Muscle layer of duodenum (tissue), 2 donors: ENCODE measurements around the gene RCAN1.
A peak's percentile ranks its signal among the peaks of the same experiment; 100 is the strongest.

Experiments
- H3K27ac ChIP-seq: one replicate; pipeline ENCODE4 v1.7.0; 2013; ENCODE audit warnings: mild to moderate bottlenecking, low read length
- H3K27me3 ChIP-seq: one replicate; pipeline ENCODE4 v1.7.0; 2013; ENCODE audit warnings: low read depth, mild to moderate bottlenecking, control low read depth, low read length
- H3K36me3 ChIP-seq, 2 donors: one replicate each; pipeline ENCODE4 v1.7.0; 2013; ENCODE audit warnings: low read length in 2 of 2, control low read depth in 1 of 2, mild to moderate bottlenecking in 1 of 2; ENCODE audit not compliant: insufficient read depth in 2 of 2, control insufficient read depth in 1 of 2
- H3K4me1 ChIP-seq, 2 donors: one replicate each; pipeline ENCODE4 v1.7.0; 2013; ENCODE audit warnings: low read length in 2 of 2, mild to moderate bottlenecking in 2 of 2, control low read depth in 1 of 2, moderate library complexity in 1 of 2; ENCODE audit not compliant: insufficient read depth in 2 of 2, control insufficient read depth in 1 of 2
- H3K4me3 ChIP-seq, 2 donors: one replicate each; pipeline ENCODE4 v1.7.0; 2013; ENCODE audit warnings: low read length in 2 of 2, low read depth in 1 of 2, mild to moderate bottlenecking in 1 of 2
- H3K9me3 ChIP-seq, 2 donors: one replicate each; pipeline ENCODE4 v1.7.0; 2013; ENCODE audit warnings: low read length in 2 of 2, control low read depth in 1 of 2, mild to moderate bottlenecking in 1 of 2; ENCODE audit not compliant: control insufficient read depth in 1 of 2
- donor health status: healthy.

Gene RCAN1

DNA sequence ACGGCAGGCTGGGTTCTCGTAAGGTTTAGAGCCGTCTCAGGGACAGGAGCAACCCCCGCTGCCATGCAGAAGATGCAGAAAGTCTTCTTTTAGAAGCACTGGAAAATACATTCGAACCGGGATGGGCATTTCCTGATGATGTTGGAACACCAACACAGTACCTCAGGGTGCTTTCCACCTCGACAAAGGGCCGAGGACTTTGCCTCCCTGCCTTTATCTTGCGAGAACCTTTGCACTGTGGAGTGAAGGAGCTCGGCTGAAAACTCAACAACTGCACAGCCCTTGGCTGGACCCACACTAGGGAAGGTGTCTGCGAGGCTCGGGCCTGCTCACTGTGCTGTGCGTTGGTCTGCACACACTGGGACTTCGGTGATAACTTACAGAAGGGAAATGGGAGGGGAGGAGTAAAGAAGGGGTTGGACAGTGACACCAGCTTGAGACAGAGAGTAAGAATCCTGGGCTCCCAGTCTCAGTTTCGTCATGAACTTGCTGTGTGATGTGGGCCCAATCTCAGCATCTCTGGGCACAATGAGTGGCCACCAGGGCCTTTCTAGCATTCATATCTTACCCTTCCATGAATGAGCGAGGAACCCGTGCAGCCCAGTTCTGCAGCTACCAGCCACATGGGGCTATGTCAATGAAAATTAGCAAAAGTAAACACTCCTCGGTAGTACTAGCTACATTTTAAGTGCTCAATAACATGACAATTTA is 18.2 kb downstream of the RCAN1 start:
- H3K27ac ChIP-seq, result no peak overlapping the region
- H3K27me3 ChIP-seq, result no peaks in the 10 kb centered on the region
- H3K4me1 ChIP-seq, result peaks cover 18 to 43% of the 10 kb centered on the region in 2 donors
- no peaks in the 10 kb centered on the region for H3K36me3 ChIP-seq
- no peak overlapping the region for H3K4me3 ChIP-seq
- no peaks in the 10 kb centered on the region for H3K9me3 ChIP-seq

DNA sequence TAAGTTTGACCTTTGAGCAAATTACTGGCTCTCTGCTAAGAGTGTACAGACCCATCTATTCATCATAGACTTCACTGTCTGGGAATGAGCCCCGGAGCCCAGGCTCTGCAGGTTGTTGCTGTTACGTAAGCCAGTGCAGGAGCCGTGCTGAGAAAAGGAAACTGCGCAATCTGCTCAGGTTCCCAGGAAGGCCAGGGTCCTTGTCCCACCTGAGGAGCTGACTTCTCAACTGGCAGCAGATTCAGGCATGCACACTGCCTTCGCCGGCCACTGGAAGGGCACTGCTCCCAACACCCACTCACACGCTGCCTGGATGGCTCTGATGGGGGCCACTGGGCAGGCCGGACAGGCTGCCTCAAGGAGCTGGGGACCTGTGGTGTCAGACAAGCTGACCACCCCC is 19.5 kb downstream of the RCAN1 start:
- H3K9me3 ChIP-seq, result no peaks in the 10 kb centered on the region
- H3K4me1 ChIP-seq, result peaks cover 18 to 46% of the 10 kb centered on the region in 2 donors
- H3K27me3 ChIP-seq, result no peaks in the 10 kb centered on the region
- no peaks in the 10 kb centered on the region for H3K36me3 ChIP-seq
- no peak overlapping the region for H3K27ac ChIP-seq
- H3K4me3 ChIP-seq, result no peak overlapping the region

DNA sequence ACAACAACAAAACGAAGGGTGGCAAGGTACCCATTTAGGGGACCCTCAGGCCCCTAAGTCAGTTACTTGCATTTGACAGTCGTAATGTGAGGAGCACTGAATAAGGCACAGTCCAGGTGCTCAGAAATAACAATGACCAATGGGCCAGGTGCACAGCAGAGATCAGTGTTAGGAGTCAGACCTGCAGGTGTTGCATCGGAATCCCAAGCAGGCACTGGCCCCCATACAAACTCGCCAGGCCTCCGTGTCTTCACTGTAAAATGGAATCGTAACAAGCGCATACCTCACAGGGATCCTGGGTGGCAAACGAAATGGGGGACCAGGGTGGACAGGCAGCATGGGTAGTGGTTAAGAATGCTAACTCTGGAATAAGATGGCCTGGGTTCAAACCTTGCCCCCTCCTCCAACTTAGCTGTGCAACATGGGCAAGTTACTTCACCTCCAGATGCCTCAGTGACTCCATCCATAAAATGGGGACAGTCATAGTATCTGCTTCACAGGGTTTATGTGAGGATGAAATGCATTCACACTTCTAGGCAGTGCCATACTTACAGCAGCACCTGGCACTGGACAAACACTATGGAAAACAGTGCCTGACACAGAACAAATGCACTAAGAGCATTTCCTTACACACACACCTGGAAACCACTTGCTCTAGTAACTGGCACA is 20.2 kb downstream of the RCAN1 start:
- no peaks in the 10 kb centered on the region for H3K9me3 ChIP-seq
- H3K4me1 ChIP-seq, result peaks cover 18 to 46% of the 10 kb centered on the region in 2 donors
- H3K36me3 ChIP-seq, result no peaks in the 10 kb centered on the region
- H3K4me3 ChIP-seq, result no peak overlapping the region
- H3K27me3 ChIP-seq, result no peaks in the 10 kb centered on the region
- peak overlapping the region; percentile 33 for H3K27ac ChIP-seq

DNA sequence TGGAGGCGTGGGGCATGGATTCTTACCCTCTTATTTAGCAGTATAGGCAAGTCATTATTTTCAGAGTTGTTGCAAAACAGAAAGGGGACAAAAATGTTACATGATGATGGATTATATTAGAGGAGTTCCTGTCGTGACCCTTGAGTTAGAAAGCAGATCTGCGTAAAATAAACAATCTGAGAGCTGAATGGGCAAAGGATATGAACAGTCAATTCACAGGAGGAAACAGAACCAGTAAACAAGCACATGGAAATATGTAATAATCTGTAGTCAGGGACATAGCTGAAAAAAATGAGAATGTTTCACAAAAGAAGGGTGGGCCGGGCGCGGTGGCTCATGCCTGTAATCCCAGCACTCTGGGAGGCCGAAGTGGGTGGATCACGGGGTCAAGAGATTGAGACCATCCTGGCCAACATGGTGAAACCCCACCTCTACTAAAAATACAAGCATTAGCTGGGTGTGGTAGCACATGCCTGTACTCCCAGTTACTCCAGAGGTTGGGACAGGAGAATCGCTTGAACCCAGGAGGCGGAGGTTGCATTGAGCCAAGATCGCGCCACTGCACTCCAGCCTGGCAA is 20.9 kb downstream of the RCAN1 start:
- no peaks in the 10 kb centered on the region for H3K36me3 ChIP-seq
- H3K27me3 ChIP-seq, result no peaks in the 10 kb centered on the region
- H3K9me3 ChIP-seq, result no peaks in the 10 kb centered on the region
- H3K4me3 ChIP-seq, result no peak overlapping the region
- peak overlapping the region; percentile 33 for H3K27ac ChIP-seq
- H3K4me1 ChIP-seq, result peaks cover 18 to 46% of the 10 kb centered on the region in 2 donors

DNA sequence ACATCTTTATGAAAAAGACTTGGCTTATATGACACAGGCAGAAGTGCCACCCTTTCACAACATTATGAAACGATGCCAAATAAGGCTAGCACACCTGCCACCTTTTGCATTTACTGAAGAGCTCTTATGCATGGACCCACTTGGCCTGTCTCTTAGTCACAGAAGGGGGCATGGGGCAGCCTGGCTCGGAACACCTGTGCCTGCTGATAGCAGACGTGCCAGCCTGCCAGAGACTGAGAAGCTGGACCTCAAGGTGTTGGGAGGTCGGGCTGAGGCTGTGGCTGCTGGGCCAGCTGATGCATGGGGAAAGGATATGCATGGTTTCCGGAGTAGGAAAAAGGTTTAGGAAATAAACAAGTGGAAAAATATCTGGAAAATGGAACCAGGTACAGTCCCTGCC is 21.5 kb downstream of the RCAN1 start:
- Histone ChIP-seq H3K9me3 (no peaks in the 10 kb centered on the region), H3K27ac (peak overlapping the region; percentile 60), H3K4me1 (peaks cover 18 to 46% of the 10 kb centered on the region in 2 donors)

DNA sequence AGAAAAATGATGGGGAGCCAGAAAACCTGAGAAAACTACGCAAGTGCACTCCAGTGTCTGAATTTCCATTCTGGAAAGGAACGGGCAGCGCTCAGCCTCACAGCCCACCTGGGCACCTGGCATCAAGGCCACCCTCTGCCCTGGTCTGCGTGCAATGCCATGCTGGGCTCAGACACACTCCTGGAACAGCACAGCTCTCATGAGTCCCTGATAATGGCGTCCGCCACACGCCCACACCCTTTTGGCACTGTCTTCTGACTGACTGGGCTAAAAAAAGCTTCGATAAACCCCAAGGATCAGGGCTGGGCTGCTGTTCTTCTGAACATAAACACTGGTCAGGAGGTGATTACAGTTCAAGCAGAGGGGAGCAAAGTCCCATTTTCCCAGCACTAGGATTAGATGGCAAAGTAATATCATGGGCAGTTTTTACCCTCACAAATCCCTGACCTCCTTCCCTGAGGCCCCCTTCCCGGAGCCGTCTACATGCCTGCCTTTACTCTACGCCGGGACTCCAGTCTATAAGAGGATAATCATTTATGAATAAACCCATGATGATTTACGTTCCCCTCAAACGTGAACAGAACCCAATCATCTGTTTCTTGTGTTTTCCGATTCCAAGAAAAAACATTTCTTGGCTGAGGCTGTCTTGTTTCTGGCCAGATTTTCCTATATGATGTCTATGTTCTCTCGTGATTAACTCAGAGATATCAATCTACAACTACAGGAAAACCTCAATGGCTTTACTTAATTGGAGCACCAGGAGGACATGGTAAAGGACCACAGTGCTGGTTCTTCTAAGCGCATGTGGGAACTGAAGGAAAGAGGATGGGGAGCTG is 22.6 kb downstream of the RCAN1 start:
- Histone ChIP-seq H3K27ac (peak overlapping the region; percentile 60), H3K27me3 (no peaks in the 10 kb centered on the region), H3K9me3 (no peaks in the 10 kb centered on the region), H3K4me1 (peaks cover 18 to 46% of the 10 kb centered on the region in 2 donors), H3K4me3 (peak overlapping the region; percentile 15 to 35), H3K36me3 (no peaks in the 10 kb centered on the region)

More for the DNA sequence above, 21.5 kb downstream of the RCAN1 start:
- no peaks in the 10 kb centered on the region for H3K27me3 ChIP-seq
- H3K4me3 ChIP-seq, result no peak overlapping the region
- H3K36me3 ChIP-seq, result no peaks in the 10 kb centered on the region

DNA sequence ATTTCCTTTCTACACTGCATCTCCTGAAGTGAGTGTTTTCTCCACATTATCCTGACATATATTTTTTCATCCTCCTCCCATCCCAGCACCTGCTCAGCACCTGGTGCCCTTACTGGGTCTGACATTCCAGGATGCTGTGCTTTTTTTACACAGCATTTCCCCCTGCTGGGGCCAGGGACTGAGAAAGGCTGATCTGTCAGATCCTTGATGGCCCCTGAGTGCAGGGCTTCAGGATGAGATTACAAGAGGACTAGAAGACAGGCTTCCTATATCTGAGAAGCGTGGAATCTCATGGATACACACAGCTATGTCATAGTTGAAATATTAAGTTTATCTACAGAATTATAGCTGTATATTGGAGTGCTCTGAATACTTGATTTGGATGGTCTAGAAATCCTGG is 24.4 kb downstream of the RCAN1 start:
- Histone ChIP-seq H3K36me3 (no peaks in the 10 kb centered on the region), H3K4me3 (no peak overlapping the region), H3K4me1 (peaks cover 18 to 41% of the 10 kb centered on the region in 2 donors), H3K27ac (no peak overlapping the region), H3K9me3 (no peaks in the 10 kb centered on the region), H3K27me3 (no peaks in the 10 kb centered on the region)

DNA sequence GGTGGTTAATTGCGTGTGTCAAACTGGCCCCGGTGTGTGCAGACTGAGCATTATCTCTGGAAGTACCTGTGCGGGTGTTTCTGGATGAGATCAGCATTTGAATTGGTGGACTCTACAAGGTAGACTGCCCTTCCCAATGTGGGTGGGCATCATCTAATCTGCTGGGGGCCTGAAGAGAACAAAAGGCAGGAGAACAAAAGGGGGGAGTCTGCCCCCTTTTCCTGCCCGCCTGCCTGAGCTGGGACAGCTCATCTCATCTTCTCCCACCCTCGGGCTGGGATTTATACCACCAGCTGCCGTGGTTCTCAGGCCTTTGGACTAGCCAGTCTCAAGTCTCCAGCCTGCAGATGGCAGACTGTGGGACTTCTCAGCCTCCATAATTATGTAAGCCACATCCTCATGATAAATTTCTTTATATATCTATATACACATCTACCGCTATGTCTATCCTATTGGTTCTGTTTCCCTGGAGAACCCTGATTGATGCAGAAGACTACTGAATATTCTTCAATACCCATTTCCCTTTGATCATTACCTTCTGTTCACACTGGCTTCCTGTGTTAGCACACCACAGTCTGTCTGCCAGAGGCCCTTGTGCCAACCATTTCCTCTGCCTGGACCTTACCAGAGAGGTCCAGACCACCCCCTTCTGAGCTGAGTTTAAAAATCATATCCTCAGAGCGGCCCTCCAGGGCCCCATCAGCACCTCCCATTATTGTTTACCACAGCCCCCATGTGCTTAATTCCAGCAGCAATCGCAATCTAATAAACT is 25.2 kb downstream of the RCAN1 start:
- Histone ChIP-seq H3K27me3 (no peaks in the 10 kb centered on the region), H3K27ac (no peak overlapping the region), H3K4me1 (peaks cover 13 to 33% of the 10 kb centered on the region in 2 donors), H3K4me3 (no peak overlapping the region), H3K9me3 (no peaks in the 10 kb centered on the region), H3K36me3 (no peaks in the 10 kb centered on the region)

DNA sequence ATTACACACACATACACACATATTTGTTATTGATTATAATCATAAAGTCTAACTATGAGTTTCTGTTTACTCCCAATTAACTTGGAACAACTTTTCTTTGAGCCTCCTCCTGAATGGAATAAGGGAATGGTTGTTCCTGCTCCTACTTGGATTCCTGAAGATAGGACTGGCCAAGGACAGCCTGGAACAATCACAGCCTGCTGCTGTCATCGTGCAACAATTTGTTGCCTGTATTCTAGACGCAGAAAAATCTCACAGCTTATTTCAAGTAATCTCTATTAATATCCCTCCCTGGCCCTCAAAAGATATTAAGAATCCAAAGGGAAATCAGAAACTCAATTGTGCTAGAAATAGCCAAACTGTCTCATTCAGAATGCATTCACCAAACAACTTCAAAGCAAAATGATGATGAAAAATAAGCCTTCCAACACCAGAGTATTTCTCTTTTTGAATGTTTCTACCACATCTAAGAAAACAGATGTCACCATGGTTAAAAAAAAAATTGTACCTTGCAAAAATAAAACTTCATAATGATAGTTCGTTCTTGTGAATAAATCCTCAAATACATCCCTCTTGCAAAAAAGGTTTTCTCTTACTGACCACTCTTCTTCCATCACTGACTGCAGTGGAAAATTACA is 30.9 kb downstream of the RCAN1 start:
- H3K27ac ChIP-seq, result peak overlapping the region; percentile 25
- no peaks in the 10 kb centered on the region for H3K9me3 ChIP-seq
- no peak overlapping the region for H3K4me3 ChIP-seq
- no peaks in the 10 kb centered on the region for H3K36me3 ChIP-seq
- H3K4me1 ChIP-seq, result peaks cover 4 to 9% of the 10 kb centered on the region in 2 donors
- no peaks in the 10 kb centered on the region for H3K27me3 ChIP-seq

DNA sequence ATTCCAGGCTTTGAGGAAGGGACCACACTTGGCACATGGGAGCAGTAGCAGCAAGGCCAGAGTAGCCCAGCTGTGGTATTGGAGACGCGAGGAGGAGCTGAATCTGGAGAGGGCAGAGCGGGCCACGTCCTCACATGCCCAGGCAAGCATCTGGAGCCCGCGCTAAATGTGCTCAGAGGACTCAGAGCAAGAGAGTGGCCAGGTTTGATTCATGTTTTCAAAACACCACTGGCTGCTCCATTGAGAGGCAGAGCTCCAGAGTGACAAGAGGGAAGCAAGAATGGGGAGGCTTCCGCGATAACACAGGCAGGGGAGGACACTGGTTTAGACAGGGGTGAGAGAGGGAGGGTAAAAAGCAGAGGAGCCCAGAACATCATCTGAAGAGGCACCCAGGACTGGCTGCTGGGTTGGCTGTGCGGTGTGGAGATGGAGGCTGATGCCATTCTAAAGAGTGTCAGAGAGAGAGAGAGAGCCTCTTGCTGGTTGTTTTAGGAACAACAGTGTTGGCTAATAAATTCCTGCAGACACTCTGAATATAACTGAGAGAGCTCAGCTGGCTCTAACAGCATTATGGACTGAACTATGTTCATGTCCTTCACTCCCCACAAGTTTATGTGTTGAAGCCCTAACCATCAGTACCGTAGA is 32.3 kb downstream of the RCAN1 start:
- no peaks in the 10 kb centered on the region for H3K9me3 ChIP-seq
- no peak overlapping the region for H3K27ac ChIP-seq
- no peaks in the 10 kb centered on the region for H3K36me3 ChIP-seq
- H3K4me1 ChIP-seq, result peaks cover 4 to 9% of the 10 kb centered on the region in 2 donors
- H3K27me3 ChIP-seq, result no peaks in the 10 kb centered on the region
- H3K4me3 ChIP-seq, result no peak overlapping the region
